IMR-90 (cell line): ENCODE measurements around the gene NAGLU. TPM values are rescaled to one million over a fixed set of nuclear protein-coding genes. Genes with fewer than 3 reads are reported as not detected.

Experiments used
- ATAC-seq: fragments of 200-7000 bp; cut with Tn5 transposase; 2 replicates; pipeline ENCODE4 v1.9.1; 2020; ENCODE audit warnings: low read depth, mild to moderate bottlenecking, moderate library complexity
- BruUV-seq: library from RNA; stranded (reverse); fragments of 400-500 nt; replicated peaks from 2 replicates; lab custom pipeline; 2021; lab: Mats Ljungman, UMichigan
- CTCF ChIA-PET: fragments of 300-600 bp; formaldehyde crosslinking; extraction: SDS; loops from one replicate; lab custom pipeline; 2021; ENCODE audit warnings: antibody characterized with exemption; lab: Yijun Ruan, JAX
- POLR2A ChIA-PET: fragments of 300-600 bp; sonication (Branson Sonifier 250); formaldehyde crosslinking; loops from one replicate; lab custom pipeline; 2022; ENCODE audit warnings: antibody characterized with exemption; ENCODE audit not compliant: unreplicated experiment; lab: Charles Lee
- DNase-seq: peaks from one replicate; pipeline ENCODE4 v3.0.0; 2013
- H2AFZ ChIP-seq: replicated peaks from 2 replicates; pipeline ENCODE3; 2013; ENCODE audit warnings: low read length, mild to moderate bottlenecking; ENCODE audit not compliant: poor library complexity
- H2AK5ac ChIP-seq: 2 replicates; pipeline ENCODE4 v1.6.1; 2013; ENCODE audit warnings: low read depth, low read length, inconsistent platforms
- H2AK9ac ChIP-seq: replicated peaks from 2 replicates; pipeline ENCODE3; 2013; ENCODE audit warnings: mild to moderate bottlenecking, low read depth, low read length, moderate library complexity; ENCODE audit not compliant: poor library complexity
- H2BK120ac ChIP-seq: 2 replicates; pipeline ENCODE4 v1.6.1; 2013; ENCODE audit warnings: low read depth, low read length, inconsistent platforms
- H2BK15ac ChIP-seq: 3 replicates; pipeline ENCODE4 v1.6.1; 2013; ENCODE audit warnings: low read depth, low read length, inconsistent platforms
- H2BK20ac ChIP-seq: 2 replicates; pipeline ENCODE4 v1.6.1; 2013; ENCODE audit warnings: low read depth, mild to moderate bottlenecking, inconsistent platforms, low read length, moderate library complexity
- H2BK5ac ChIP-seq: 2 replicates; pipeline ENCODE4 v1.6.1; 2013; ENCODE audit warnings: mild to moderate bottlenecking, low read depth, low read length, inconsistent platforms; ENCODE audit not compliant: poor library complexity, severe bottlenecking
- H3K14ac ChIP-seq: replicated peaks from 2 replicates; pipeline ENCODE4 v1.6.1; 2013; ENCODE audit warnings: low read depth, low read length, inconsistent platforms
- H3K18ac ChIP-seq: 2 replicates; pipeline ENCODE4 v1.6.1; 2013; ENCODE audit warnings: low read depth, low read length, control low read depth
- H3K23ac ChIP-seq: 2 replicates; pipeline ENCODE4 v1.6.1; 2013; ENCODE audit warnings: low read depth, low read length, inconsistent platforms
- H3K27ac ChIP-seq: 2 replicates; pipeline ENCODE4 v1.5.1; 2013; ENCODE audit warnings: mild to moderate bottlenecking, control low read depth, low read length; ENCODE audit not compliant: insufficient read depth
- H3K27me3 ChIP-seq: 2 replicates; pipeline ENCODE4 v1.6.1; 2013; ENCODE audit warnings: low read length; ENCODE audit not compliant: control insufficient read depth, insufficient read depth
- H3K36me3 ChIP-seq: 2 replicates; pipeline ENCODE4 v1.6.1; 2013; ENCODE audit warnings: low read length, mixed read lengths; ENCODE audit not compliant: control insufficient read depth, insufficient read depth
- H3K4ac ChIP-seq: 2 replicates; pipeline ENCODE4 v1.6.1; 2013; ENCODE audit warnings: low read depth, low read length, inconsistent platforms
- H3K4me1 ChIP-seq: 2 replicates; pipeline ENCODE4 v1.6.1; 2013; ENCODE audit warnings: low read length, mixed read lengths; ENCODE audit not compliant: control insufficient read depth, insufficient read depth
- H3K4me2 ChIP-seq: 2 replicates; pipeline ENCODE4 v1.6.1; 2013; ENCODE audit warnings: low read depth, mild to moderate bottlenecking, control low read depth, low read length, moderate library complexity
- H3K4me3 ChIP-seq: 2 replicates; pipeline ENCODE4 v1.5.1; 2013; ENCODE audit warnings: low read depth, mild to moderate bottlenecking, control low read depth, low read length, moderate library complexity; ENCODE audit not compliant: insufficient read depth
- H3K56ac ChIP-seq: 2 replicates; pipeline ENCODE4 v1.6.1; 2013; ENCODE audit warnings: low read length, inconsistent platforms; ENCODE audit not compliant: insufficient read depth; ENCODE audit errors: extremely low read depth
- H3K79me1 ChIP-seq, 2 experiments: 2 replicates each; pipeline ENCODE4 v1.6.1; 2013; ENCODE audit warnings: low read length in 2 of 2, inconsistent platforms in 1 of 2, low read depth in 1 of 2
- H3K9ac ChIP-seq: 2 replicates; pipeline ENCODE4 v1.6.1; 2013; ENCODE audit warnings: low read depth, low read length, control low read depth
- H3K9me1 ChIP-seq: 2 replicates; pipeline ENCODE4 v1.6.1; 2013; ENCODE audit warnings: low read length, inconsistent platforms; ENCODE audit not compliant: insufficient read depth
- H3K9me3 ChIP-seq: 2 replicates; pipeline ENCODE4 v1.6.1; 2013; ENCODE audit warnings: low read length; ENCODE audit not compliant: control insufficient read depth, insufficient read depth
- H4K20me1 ChIP-seq: 2 replicates; pipeline ENCODE4 v1.6.1; 2013; ENCODE audit warnings: low read length, inconsistent platforms; ENCODE audit not compliant: insufficient read depth
- H4K5ac ChIP-seq: 2 replicates; pipeline ENCODE4 v1.6.1; 2013; ENCODE audit warnings: mild to moderate bottlenecking, low read depth, low read length, control low read depth
- H4K8ac ChIP-seq, 2 experiments: 2 replicates each; pipeline ENCODE4 v1.6.1; 2013; ENCODE audit warnings: low read depth in 2 of 2, low read length in 2 of 2, control low read depth in 1 of 2, inconsistent platforms in 1 of 2
- H4K91ac ChIP-seq: 2 replicates; pipeline ENCODE4 v1.6.1; 2013; ENCODE audit warnings: low read depth, low read length, inconsistent platforms; ENCODE audit not compliant: insufficient read depth
- BHLHE40 ChIP-seq: fragments of 150-350 bp; IDR thresholded peaks from 2 replicates; pipeline ENCODE4 v1.6.1; 2016; ENCODE audit warnings: mild to moderate bottlenecking, low read depth, low read length
- CEBPB ChIP-seq: IDR thresholded peaks from 2 replicates; pipeline ENCODE4 v1.6.1; 2012; ENCODE audit warnings: low read depth, low read length, improper control_type of control experiment
- CHD1 ChIP-seq: IDR thresholded peaks from 2 replicates; pipeline ENCODE4 v1.6.1; 2012; ENCODE audit warnings: low read depth, low read length, improper control_type of control experiment
- FOS ChIP-seq: fragments of 150-350 bp; IDR thresholded peaks from 2 replicates; pipeline ENCODE4 v1.6.1; 2016; ENCODE audit warnings: low read depth, low read length
- MAFK ChIP-seq: IDR thresholded peaks from 2 replicates; pipeline ENCODE4 v1.6.1; 2012; ENCODE audit warnings: low read depth, low read length, improper control_type of control experiment
- MAZ ChIP-seq: IDR thresholded peaks from 2 replicates; pipeline ENCODE4 v1.6.1; 2012; ENCODE audit warnings: low read depth, mild to moderate bottlenecking, low read length, improper control_type of control experiment, moderate library complexity, borderline replicate concordance
- MXI1 ChIP-seq: IDR thresholded peaks from 2 replicates; pipeline ENCODE4 v1.6.1; 2012; ENCODE audit warnings: low read depth, mild to moderate bottlenecking, low read length, moderate library complexity, borderline replicate concordance
- NFE2L2 ChIP-seq: fragments of 150-350 bp; IDR thresholded peaks from 2 replicates; pipeline ENCODE4 v1.6.1; 2016; ENCODE audit warnings: low read depth, mild to moderate bottlenecking, low read length
- POLR2A ChIP-seq: IDR thresholded peaks from 2 replicates; pipeline ENCODE4 v1.6.1; 2012; ENCODE audit warnings: mild to moderate bottlenecking, low read depth, low read length
- RAD21 ChIP-seq: IDR thresholded peaks from 2 replicates; pipeline ENCODE4 v1.6.1; 2012; ENCODE audit warnings: low read length, improper control_type of control experiment
- RCOR1 ChIP-seq: IDR thresholded peaks from 2 replicates; pipeline ENCODE4 v1.6.1; 2012; ENCODE audit warnings: mild to moderate bottlenecking, low read length, improper control_type of control experiment; ENCODE audit not compliant: insufficient replicate concordance
- RFX5 ChIP-seq: IDR thresholded peaks from 2 replicates; pipeline ENCODE4 v1.8.0; 2012; ENCODE audit warnings: low read depth, mild to moderate bottlenecking, low read length, moderate library complexity
- SMC3 ChIP-seq: fragments of 150-350 bp; IDR thresholded peaks from 2 replicates; pipeline ENCODE4 v1.6.1; 2016; ENCODE audit warnings: low read depth, mild to moderate bottlenecking, antibody characterized with exemption, low read length, moderate library complexity
- USF2 ChIP-seq: fragments of 150-350 bp; IDR thresholded peaks from 2 replicates; pipeline ENCODE4 v1.6.1; 2017; ENCODE audit warnings: mild to moderate bottlenecking, antibody characterized with exemption, low read length, low read depth
- WGBS, 2 experiments: methylation state at CpG; one replicate each; pipeline versions ENCODE4 v1.1.5 to v1.1.7; 2013; ENCODE audit warnings: missing lambda C conversion rate in 2 of 2; ENCODE audit not compliant: insufficient read length in 1 of 2; ENCODE audit errors: extremely low coverage in 2 of 2; 5-methylcytosine and 5-hydroxymethylcytosine counted together
- dilution Hi-C: fragments of 300-500 bp; cut with HindIII; formaldehyde crosslinking; loops from one replicate; pipeline ENCODE4 v1.14.3; 2018; ENCODE audit warnings: low sequenced_read_pairs; ENCODE audit not compliant: unreplicated experiment
- in situ Hi-C: fragments of 300-500 bp; cut with MboI; formaldehyde crosslinking; loops from 3 replicates; pipeline ENCODE4 v1.14.3; 2019; ENCODE audit warnings: low sequenced_read_pairs, inconsistent platforms, mixed read lengths
- intact Hi-C: fragments of 100-400 bp; cut with micrococcal nuclease; formaldehyde crosslinking; loops from 2 replicates; pipeline ENCODE4 v1.10.0; 2022
- polyA plus RNA-seq, 3 experiments: library from polyadenylated mRNA; depleted of rRNA; stranded (reverse); fragments of >200 nt; gene quantifications; 2 replicates each; pipeline ENCODE4 v1.2.3, GENCODE V29; 2012; ENCODE audit warnings: low replicate concordance in 1 of 3
- total RNA-seq: library from RNA; depleted of rRNA; stranded (reverse); fragments of >200 nt; gene quantifications from 2 replicates; pipeline ENCODE4 v1.2.3, GENCODE V29; 2012
- TF ChIP-seq, protein P1 (sequence below): conservative IDR thresholded peaks from 2 replicates; pipeline ENCODE4 v1.5.1; 2012; ENCODE audit warnings: mild to moderate bottlenecking, low read depth, low read length, improper control_type of control experiment

The NAGLU gene
- total and polyA plus RNA-seq, 2 of the 4 experiments (the other 2 are of a cell fraction) = 6.5 to 29.2 TPM

DNA sequence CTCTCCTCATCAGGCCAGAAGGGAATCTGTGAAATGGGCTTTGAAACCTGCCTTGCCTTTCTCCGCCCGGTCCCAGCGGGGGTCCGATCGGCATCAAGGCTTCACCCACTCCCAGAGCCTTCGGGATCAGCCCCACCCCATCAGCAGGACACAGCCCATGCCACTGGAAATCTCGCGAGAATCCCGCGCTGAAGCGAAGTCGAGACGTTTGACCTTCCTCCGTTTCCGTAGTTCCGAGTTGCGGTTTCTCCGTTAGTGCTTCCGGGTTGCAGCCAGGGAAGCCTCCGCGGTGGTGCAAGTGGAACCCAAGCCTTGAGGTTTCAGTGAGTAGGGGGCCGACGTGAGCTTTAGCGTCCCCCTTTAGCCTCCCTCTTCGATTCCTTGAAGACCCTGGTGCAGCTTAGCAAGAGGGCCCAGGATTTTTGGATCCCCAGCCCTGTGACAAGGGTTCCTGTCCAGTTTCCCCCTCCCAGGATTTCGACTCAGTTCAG, 25.9 kb downstream of the NAGLU start, which contains the start of gene COASY:
TSS of gene COASY (plus strand) at position 252 of the 491 bp plus-strand sequence. CDS start 475 bp downstream, outside the sequence.
- H3K9me3 ChIP-seq = no peaks in the 10 kb centered on the region
- dilution Hi-C loops = no loop called here
- no peaks in the 10 kb centered on the region for H3K27me3 ChIP-seq
- WGBS, 2 experiments = 0% methylated on average over 11 of the region's 26 CpGs; no CpG with 5 or more reads in 1 of the 2 experiments
- peak within 1 kb of the TSS; percentile 90 for H3K56ac ChIP-seq
- peak within 1 kb of the TSS; percentile 99 for H3K14ac ChIP-seq
- CTCF ChIA-PET = no interaction called here
- peaks cover 27% of the 10 kb centered on the region for H3K36me3 ChIP-seq
- H3K23ac ChIP-seq = peak within 1 kb of the TSS; percentile 80
- DNase-seq = peak; percentile 97
- peak within 1 kb of the TSS; percentile 98 for H4K91ac ChIP-seq
- peak within 1 kb of the TSS; percentile 80 for H3K18ac ChIP-seq
- peaks cover 27 to 53% of the 10 kb centered on the region in 2 experiments for H3K79me1 ChIP-seq
- H3K4ac ChIP-seq = peak within 1 kb of the TSS; percentile 96
- peak within 1 kb of the TSS; percentile 80 for H2BK5ac ChIP-seq
- no peaks in the 10 kb centered on the region for H4K20me1 ChIP-seq
- peak within 1 kb of the TSS; percentile 94 for H3K4me2 ChIP-seq
- intact Hi-C loops = no loop called here
- peak within 1 kb of the TSS; percentile 49; the same call in 1 of the 3 replicates for H2BK15ac ChIP-seq
- POLR2A ChIA-PET = no interaction called here
- peaks cover 17% of the 10 kb centered on the region for H3K4me1 ChIP-seq
- in situ Hi-C loops = no loop called here
- peak within 1 kb of the TSS; percentile 84 for H3K4me3 ChIP-seq
- peak within 1 kb of the TSS; percentile 98 for H2AFZ ChIP-seq
- peak within 1 kb of the TSS; percentile 95 for H3K9ac ChIP-seq
- peak within 1 kb of the TSS; percentile 100 for H2AK9ac ChIP-seq
- H3K9me1 ChIP-seq = peaks cover 13% of the 10 kb centered on the region
- peak within 1 kb of the TSS; percentile 100 for H4K8ac ChIP-seq
- H4K5ac ChIP-seq = peak within 1 kb of the TSS; percentile 99
- H2BK120ac ChIP-seq = peak within 1 kb of the TSS; percentile 54; the same call in 1 of the 2 replicates
- no TSS peak for BruUV-seq
- peak within 1 kb of the TSS; percentile 88 for H3K27ac ChIP-seq
- peak within 1 kb of the TSS; percentile 40; the same call in 1 of the 2 replicates for H2BK20ac ChIP-seq
- peak within 1 kb of the TSS; percentile 97 for H2AK5ac ChIP-seq
- peak; percentile 90 for ATAC-seq
- TF ChIP-seq SMC3 (no peak), RCOR1 (no peak), MXI1 (peak; percentile 62; the same call in 1 of the 2 replicates), CHD1 (no peak), MAFK (no peak), MAZ (no peak; the same call in 1 of the 2 replicates), FOS (no peak), NFE2L2 (no peak), RFX5 (0 out of 2 replicates have a peak, but pooled peaks have one; percentile 4), CEBPB (peak; percentile 34; the same call in 1 of the 2 replicates), RAD21 (no peak), USF2 (0 out of 2 replicates have a peak, but pooled peaks have one; percentile 2), BHLHE40 (no peak), POLR2A (peak; percentile 64)
- TF ChIP-seq, protein P1, sequence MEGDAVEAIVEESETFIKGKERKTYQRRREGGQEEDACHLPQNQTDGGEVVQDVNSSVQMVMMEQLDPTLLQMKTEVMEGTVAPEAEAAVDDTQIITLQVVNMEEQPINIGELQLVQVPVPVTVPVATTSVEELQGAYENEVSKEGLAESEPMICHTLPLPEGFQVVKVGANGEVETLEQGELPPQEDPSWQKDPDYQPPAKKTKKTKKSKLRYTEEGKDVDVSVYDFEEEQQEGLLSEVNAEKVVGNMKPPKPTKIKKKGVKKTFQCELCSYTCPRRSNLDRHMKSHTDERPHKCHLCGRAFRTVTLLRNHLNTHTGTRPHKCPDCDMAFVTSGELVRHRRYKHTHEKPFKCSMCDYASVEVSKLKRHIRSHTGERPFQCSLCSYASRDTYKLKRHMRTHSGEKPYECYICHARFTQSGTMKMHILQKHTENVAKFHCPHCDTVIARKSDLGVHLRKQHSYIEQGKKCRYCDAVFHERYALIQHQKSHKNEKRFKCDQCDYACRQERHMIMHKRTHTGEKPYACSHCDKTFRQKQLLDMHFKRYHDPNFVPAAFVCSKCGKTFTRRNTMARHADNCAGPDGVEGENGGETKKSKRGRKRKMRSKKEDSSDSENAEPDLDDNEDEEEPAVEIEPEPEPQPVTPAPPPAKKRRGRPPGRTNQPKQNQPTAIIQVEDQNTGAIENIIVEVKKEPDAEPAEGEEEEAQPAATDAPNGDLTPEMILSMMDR = no peak
